HL-60 (cell line): Measurements from ENCODE around the gene ZFTA.

Experiments
- CTCF ChIP-seq: IDR thresholded peaks from one replicate; pipeline ENCODE4 v1.5.1; 2011; ENCODE audit warnings: low read length, control low read depth, inconsistent platforms; ENCODE audit not compliant: insufficient read depth
- GABPA ChIP-seq: IDR thresholded peaks from 2 replicates; pipeline ENCODE4 v1.6.1; 2012; ENCODE audit warnings: low read depth
- POLR2AphosphoS5 ChIP-seq: IDR thresholded peaks from 2 replicates; pipeline ENCODE4 v1.6.1; 2012; ENCODE audit warnings: low read depth
- REST ChIP-seq: IDR thresholded peaks from 2 replicates; pipeline ENCODE4 v1.6.1; 2012; ENCODE audit warnings: low read depth; ENCODE audit not compliant: insufficient replicate concordance
- SPI1 ChIP-seq: IDR thresholded peaks from 2 replicates; pipeline ENCODE4 v1.6.1; 2012; ENCODE audit warnings: low read depth, mild to moderate bottlenecking, borderline replicate concordance

- TF ChIP-seq CTCF (no peak), REST (no peak), POLR2AphosphoS5 (no peak), SPI1 (no peak), GABPA (no peak)
These were observed 2.8 kb downstream of the ZFTA start for GRCh38 chr11:63765688-63766241.
